Pancreas (tissue), 10 donors: ENCODE results near the gene BCAT1. TPM values are rescaled to one million over a fixed set of nuclear protein-coding genes. Genes with fewer than 3 reads are reported as not detected.
A peak's percentile ranks its signal among the peaks of the same experiment; 100 is the strongest.

ENCODE experiments used
- ATAC-seq, 4 donors: fragments of 200-7000 bp; cut with Tn5 transposase; one replicate each; pipeline versions ENCODE4 v1.8.0 to v1.9.1; 2020; ENCODE audit warnings: mild to moderate bottlenecking in 4 of 4, moderate library complexity in 4 of 4
- DNase-seq, 6 donors: peaks; one replicate each; pipeline ENCODE4 v3.0.0-alpha.2; 2020
- FAIRE-seq: peaks from 2 replicates; lab custom pipeline; 2012; peaks lifted over from hg19 to GRCh38; lab: Jason Lieb, UNC
- H3K27ac ChIP-seq, 4 donors: fragments of 200-600 bp; sonication (generic); 1 replicate in 3 of 4; 2 replicates in 1 of 4; pipeline versions ENCODE4 v1.5.0 to v1.8.0; 2020
- H3K27me3 ChIP-seq, 4 donors: fragments of 200-600 bp; one replicate each; pipeline ENCODE4 v1.8.0; 2021
- H3K36me3 ChIP-seq, 3 donors: fragments of 200-600 bp; sonication (generic) in 1 of 3; one replicate each; pipeline versions ENCODE4 v1.5.0 to v1.8.0; 2020 to 2021
- H3K4me1 ChIP-seq, 3 donors: fragments of 200-600 bp; one replicate each; pipeline ENCODE4 v1.8.0; 2021
- H3K4me3 ChIP-seq, 4 donors: fragments of 200-600 bp; sonication (generic) in 2 of 4; one replicate each; pipeline versions ENCODE4 v1.5.0 to v1.8.0; 2020 to 2021
- H3K9me3 ChIP-seq, 4 donors: fragments of 200-600 bp; one replicate each; pipeline ENCODE4 v1.8.0; 2021
- WGBS, 2 donors: extraction: QIAGEN DNeasy Blood & Tissue Kit; methylation state at CpG; one replicate each; pipeline ENCODE4 v1.1.7; 2013; 5-methylcytosine and 5-hydroxymethylcytosine counted together
- intact Hi-C, 3 donors: fragments of 100-400 bp; cut with DNase I; formaldehyde crosslinking; loops; one replicate each; pipeline versions ENCODE4 v1.11.1 to v1.14.2; 2022
- polyA plus RNA-seq, 2 donors: library from polyadenylated mRNA; stranded (reverse); fragments of 200-250 nt; gene quantifications; one replicate each; pipeline ENCODE4 v1.2.3, GENCODE V29; 2013
- total RNA-seq, 6 donors: library from RNA; stranded (reverse); fragmentation: NEBNext Ultra II Directional in 4 of 6; extraction: Animal tissue kit (Norgen Biotek cat#: 25700) in 4 of 6; gene quantifications; one replicate each; pipeline versions ENCODE4 v1.2.1 to v1.2.4, GENCODE V29; 2021 to 2023
- TF ChIP-seq, protein P1 (sequence below), 4 donors: fragments of 200-600 bp; sonication (generic) in 3 of 4; IDR thresholded peaks; one replicate each; pipeline versions ENCODE4 v1.5.0 to v1.8.0; 2021; ENCODE audit warnings: antibody characterized with exemption in 4 of 4
- donor health status: healthy with polysubstance abuse.
- donor health status: DM: no; HTN: no; CAD: no; lungs with moderate emphysema.
- donor health status: DM: no; HTN: no; CAD: no.
- donor health status: control.
- donor health status: control.
- donor health status: Bipolar disorder and iron deficiency.
- donor health status: DM: yes; HTN: yes; CAD: no.
- donor health status: DM: no; HTN: no; CAD: no.
- donor health status: DM: no; HTN: no; CAD: no.
- donor health status: DM: yes; HTN: yes; CAD: no.

Gene BCAT1
- total and polyA plus RNA-seq, 8 donors = 7.6 to 121 (median 67.7) TPM

DNA sequence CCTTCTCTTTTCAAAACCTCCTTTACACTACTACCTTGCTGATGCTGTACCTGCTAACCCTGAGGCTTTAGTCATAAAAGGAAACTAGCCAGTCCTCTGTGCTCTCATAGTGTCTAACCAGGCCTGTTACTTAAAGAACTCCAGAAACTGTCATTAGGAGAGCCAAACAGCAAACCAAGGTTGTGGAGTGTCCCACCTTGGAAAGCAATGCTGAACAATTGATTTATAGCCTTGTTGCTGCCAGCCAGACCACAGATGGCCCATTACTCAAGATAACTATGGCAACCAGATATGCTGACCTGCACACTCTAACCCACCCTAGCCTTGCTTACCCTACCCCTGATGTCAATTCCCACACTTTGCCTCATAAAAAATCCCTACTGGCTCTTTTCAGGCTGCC is 26.5 kb upstream of the BCAT1 start:
- Histone ChIP-seq H3K27ac (peak overlapping the region in 2 of 4 donors; percentile 42 to 51), H3K4me3 (no peak overlapping the region), H3K27me3 (no peaks in the 10 kb centered on the region), H3K4me1 (peaks cover 0 to 4% (median 0%) of the 10 kb centered on the region in 3 donors), H3K9me3 (no peaks in the 10 kb centered on the region), H3K36me3 (no peaks in the 10 kb centered on the region)
- peak; percentile 66 to 85 (median 76) for ATAC-seq
- peak in 3 of 6 donors; percentile 18 to 39 (median 22) for DNase-seq
- intact Hi-C loops = no loop called here
- FAIRE-seq = no peak
- TF ChIP-seq, protein P1, sequence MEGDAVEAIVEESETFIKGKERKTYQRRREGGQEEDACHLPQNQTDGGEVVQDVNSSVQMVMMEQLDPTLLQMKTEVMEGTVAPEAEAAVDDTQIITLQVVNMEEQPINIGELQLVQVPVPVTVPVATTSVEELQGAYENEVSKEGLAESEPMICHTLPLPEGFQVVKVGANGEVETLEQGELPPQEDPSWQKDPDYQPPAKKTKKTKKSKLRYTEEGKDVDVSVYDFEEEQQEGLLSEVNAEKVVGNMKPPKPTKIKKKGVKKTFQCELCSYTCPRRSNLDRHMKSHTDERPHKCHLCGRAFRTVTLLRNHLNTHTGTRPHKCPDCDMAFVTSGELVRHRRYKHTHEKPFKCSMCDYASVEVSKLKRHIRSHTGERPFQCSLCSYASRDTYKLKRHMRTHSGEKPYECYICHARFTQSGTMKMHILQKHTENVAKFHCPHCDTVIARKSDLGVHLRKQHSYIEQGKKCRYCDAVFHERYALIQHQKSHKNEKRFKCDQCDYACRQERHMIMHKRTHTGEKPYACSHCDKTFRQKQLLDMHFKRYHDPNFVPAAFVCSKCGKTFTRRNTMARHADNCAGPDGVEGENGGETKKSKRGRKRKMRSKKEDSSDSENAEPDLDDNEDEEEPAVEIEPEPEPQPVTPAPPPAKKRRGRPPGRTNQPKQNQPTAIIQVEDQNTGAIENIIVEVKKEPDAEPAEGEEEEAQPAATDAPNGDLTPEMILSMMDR (IDR thresholded peaks at IDR 0.05) = no peak

DNA sequence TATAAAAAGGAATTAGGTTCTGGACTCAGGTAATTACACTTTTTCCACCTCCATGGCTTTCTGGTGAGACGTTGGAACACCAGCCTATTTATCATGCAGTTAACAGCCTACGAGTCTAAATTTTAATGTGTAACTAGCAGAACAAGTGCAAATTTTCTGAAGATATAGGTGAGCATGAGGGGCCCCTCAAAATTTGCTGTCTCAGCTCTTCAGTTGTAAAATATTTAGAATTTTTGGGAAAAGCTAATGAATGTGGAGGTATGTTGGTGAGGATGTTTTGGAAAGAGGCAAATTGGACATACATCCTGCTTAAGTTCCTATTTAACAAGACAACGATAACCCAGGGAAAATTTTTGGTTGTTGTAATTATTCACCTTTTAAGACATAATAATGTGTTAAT is 25.3 kb upstream of the BCAT1 start:
- TF ChIP-seq, protein P1 (IDR thresholded peaks at IDR 0.05) = no peak
- Histone ChIP-seq H3K9me3 (no peaks in the 10 kb centered on the region), H3K27me3 (no peaks in the 10 kb centered on the region), H3K36me3 (no peaks in the 10 kb centered on the region), H3K4me1 (peaks cover 0 to 4% (median 0%) of the 10 kb centered on the region in 3 donors), H3K27ac (no peak overlapping the region), H3K4me3 (no peak overlapping the region)
- DNase-seq (no peak), ATAC-seq (no peak), FAIRE-seq (no peak)
- 55 to 57% methylated on average over 3 of the region's 3 CpGs for WGBS, 2 donors
- intact Hi-C loops = no loop called here

DNA sequence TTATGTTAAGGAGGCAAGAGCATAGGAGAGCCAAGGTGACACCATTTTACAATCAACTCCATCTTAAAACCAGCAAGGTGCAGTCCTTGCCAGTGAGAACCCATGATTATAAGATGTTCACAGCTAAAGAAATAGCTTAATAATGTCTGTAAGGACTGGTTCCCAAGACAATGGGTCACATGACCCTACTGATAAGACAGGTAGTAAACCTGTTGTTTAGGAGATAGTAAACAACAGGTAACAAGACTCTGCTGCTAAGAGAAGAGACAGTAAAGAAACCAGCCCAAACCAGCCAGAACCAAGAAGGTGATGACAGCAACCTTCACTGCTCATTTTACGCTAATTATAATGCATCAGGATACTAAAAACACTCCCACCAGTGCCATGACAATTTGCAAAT is 23.2 kb upstream of the BCAT1 start:
- intact Hi-C loops = no loop called here
- FAIRE-seq = no peak
- ATAC-seq = no peak
- no peak overlapping the region for H3K4me3 ChIP-seq
- H3K27ac ChIP-seq = no peak overlapping the region
- no peak for DNase-seq
- H3K9me3 ChIP-seq = no peaks in the 10 kb centered on the region
- no peaks in the 10 kb centered on the region for H3K27me3 ChIP-seq
- no peaks in the 10 kb centered on the region for H3K36me3 ChIP-seq
- TF ChIP-seq, protein P1 (IDR thresholded peaks at IDR 0.05) = no peak
- H3K4me1 ChIP-seq = peaks cover 0 to 4% (median 0%) of the 10 kb centered on the region in 3 donors
- WGBS, 2 donors = 96 to 98% methylated on average over 1 of the region's 1 CpG

DNA sequence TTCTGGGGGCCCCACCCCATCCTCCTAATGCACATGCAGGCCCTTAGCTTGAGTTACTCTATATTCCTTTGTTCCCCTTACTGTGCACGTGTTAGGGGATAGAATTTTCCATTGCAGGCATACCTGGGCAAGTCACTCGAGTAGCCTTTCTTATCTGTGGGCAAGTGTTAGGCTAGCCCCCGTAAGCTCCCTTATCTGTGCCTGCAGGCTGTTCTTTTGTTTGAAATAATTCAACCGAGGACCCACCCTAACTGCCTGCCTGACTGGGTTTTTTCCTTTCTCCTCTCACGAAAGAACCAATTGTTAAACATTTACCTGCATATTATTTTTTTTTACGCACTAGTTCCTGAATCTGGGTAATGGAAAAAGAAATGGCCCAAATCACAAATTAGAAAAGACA is 21.3 kb upstream of the BCAT1 start:
- DNase-seq = no peak
- Histone ChIP-seq H3K36me3 (no peaks in the 10 kb centered on the region), H3K4me1 (peaks cover 0 to under 1% (median 0%) of the 10 kb centered on the region in 3 donors), H3K4me3 (no peak overlapping the region), H3K27me3 (no peaks in the 10 kb centered on the region), H3K9me3 (no peaks in the 10 kb centered on the region), H3K27ac (no peak overlapping the region)
- WGBS, 2 donors = 76 to 82% methylated on average over 6 of the region's 6 CpGs
- no peak for ATAC-seq
- intact Hi-C loops = no loop called here
- no peak for FAIRE-seq
- TF ChIP-seq, protein P1 (IDR thresholded peaks at IDR 0.05) = no peak

DNA sequence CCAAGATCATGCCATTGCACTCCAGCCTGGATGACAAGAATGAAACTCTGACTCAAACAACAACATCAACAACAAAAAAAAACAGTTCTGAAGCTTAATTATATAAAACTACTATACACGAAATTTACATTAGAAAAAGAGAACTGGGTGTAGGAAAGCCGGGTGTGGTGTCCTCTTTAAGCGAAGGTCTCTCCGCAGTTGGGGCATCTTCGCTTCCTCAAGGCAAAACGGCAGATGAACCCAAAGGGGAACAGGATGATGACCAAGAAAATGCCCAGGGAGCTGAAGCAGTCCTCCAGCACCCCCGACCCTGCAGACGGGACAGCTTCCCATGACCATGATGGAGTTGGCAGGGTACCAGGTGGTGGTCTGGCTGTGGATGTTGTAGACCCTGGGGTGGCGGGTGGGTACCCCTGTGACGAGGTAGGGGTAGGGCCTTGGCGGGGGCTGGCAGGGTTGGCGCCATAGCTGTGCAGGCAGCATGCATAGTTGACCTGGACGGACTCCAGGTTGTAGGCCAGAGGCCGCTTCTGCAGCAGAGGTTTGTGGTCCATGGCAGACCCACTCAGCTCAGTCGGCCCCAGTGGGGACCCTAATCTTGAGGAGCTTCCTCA is 18.2 kb upstream of the BCAT1 start:
- no peaks in the 10 kb centered on the region for H3K9me3 ChIP-seq
- TF ChIP-seq, protein P1 (IDR thresholded peaks at IDR 0.05) = no peak
- ATAC-seq (no peak), FAIRE-seq (no peak), DNase-seq (peak in 1 of 6 donors; percentile 72)
- 85 to 96% methylated on average over 15 of the region's 15 CpGs for WGBS, 2 donors
- no peak overlapping the region for H3K27ac ChIP-seq
- no peaks in the 10 kb centered on the region for H3K27me3 ChIP-seq
- no peaks in the 10 kb centered on the region for H3K4me1 ChIP-seq
- intact Hi-C loops = no loop called here
- H3K36me3 ChIP-seq = no peaks in the 10 kb centered on the region
- H3K4me3 ChIP-seq = no peak overlapping the region
